ENCODE results near the gene ME3. TPM values are rescaled to one million over a fixed set of nuclear protein-coding genes. Genes with fewer than 3 reads are reported as not detected.
"Not testable (repeated sequence)": the region's sequence is repeated elsewhere in the genome, so short reads cannot be mapped to it uniquely, and the experiment has no call there.

Gene ME3
- total and polyA plus RNA-seq, 2 experiments from 2014 or later, result 7.5 to 10.9 TPM

DNA sequence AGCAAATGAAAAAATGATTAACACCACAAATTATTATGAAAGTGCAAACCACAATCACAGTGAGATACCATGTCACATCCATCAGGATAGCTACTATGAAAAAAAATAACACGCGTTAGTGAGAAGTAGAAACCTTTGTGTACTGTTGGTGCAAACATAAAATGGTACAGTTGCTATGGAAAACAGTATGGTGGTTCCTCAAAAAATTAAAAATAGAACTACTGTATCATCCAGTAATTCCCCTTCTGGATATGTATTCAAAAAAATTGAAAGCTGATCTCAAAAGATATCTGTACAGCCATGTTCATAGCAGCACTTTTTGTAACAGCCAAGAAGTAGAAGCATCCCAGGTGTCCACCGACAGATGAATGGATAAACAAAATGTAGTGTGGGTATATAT, 254.3 kb downstream of the ME3 start:
- peaks cover 3% of the 10 kb centered on the region; the same call in 1 of the 2 replicates for H3F3A ChIP-seq (ENCODE audit: insufficient read depth)
- no peak overlapping the region for H2AFZ ChIP-seq
- no peaks in the 10 kb centered on the region for H4K20me1 ChIP-seq (ENCODE audit: insufficient read depth)
- no peaks in the 10 kb centered on the region for H3K36me3 ChIP-seq (ENCODE audit: low read depth)
- H3K4me1 ChIP-seq (ENCODE audit: insufficient read depth), result no peaks in the 10 kb centered on the region; the same call in 1 of the 2 replicates
- TF ChIP-seq EZH2 (IDR thresholded peaks at IDR 0.05; ENCODE audit: insufficient read depth, poor library complexity, severe bottlenecking) (no peak), EZH2phosphoT487 (IDR thresholded peaks at IDR 0.05; ENCODE audit: insufficient read depth, low read depth) (no peak)
- no peak overlapping the region for H3K4me2 ChIP-seq (ENCODE audit: unreplicated experiment)
- no peaks in the 10 kb centered on the region for H3K9me2 ChIP-seq (ENCODE audit: insufficient read depth)
- H3K9me3 ChIP-seq (ENCODE audit: low read depth), result no peaks in the 10 kb centered on the region
- H3K27ac ChIP-seq, result no peak overlapping the region
- no peak for DNase-seq
- no peak overlapping the region for H3K4me3 ChIP-seq
- no peak overlapping the region for H3K9ac ChIP-seq
- no peaks in the 10 kb centered on the region for H3K27me3 ChIP-seq (replicated peaks; ENCODE audit: insufficient read depth)
- no peaks in the 10 kb centered on the region for H3K79me2 ChIP-seq (ENCODE audit: insufficient read depth)
- in situ Hi-C loops (cut with MboI), result no loop called here
- 95 to 99% methylated on average over 3 of the region's 3 CpGs for WGBS, 2 experiments (ENCODE audit: low coverage in 1 of 2, low lambda C conversion rate in 2 of 2, missing lambda C conversion rate in 2 of 2)

- H3K27ac ChIP-seq; H3K9ac ChIP-seq; H2AFZ ChIP-seq; H3K4me1 ChIP-seq (ENCODE audit: insufficient read depth); H3K27me3 ChIP-seq (replicated peaks; ENCODE audit: insufficient read depth); H3K36me3 ChIP-seq (ENCODE audit: low read depth); H3K9me3 ChIP-seq (ENCODE audit: low read depth); H3F3A ChIP-seq (ENCODE audit: insufficient read depth); H4K20me1 ChIP-seq (ENCODE audit: insufficient read depth); H3K79me2 ChIP-seq (ENCODE audit: insufficient read depth); H3K4me2 ChIP-seq (ENCODE audit: unreplicated experiment); H3K4me3 ChIP-seq; H3K9me2 ChIP-seq (ENCODE audit: insufficient read depth); in situ Hi-C loops (cut with MboI); DNase-seq: not testable (repeated sequence)
- WGBS, 2 experiments (ENCODE audit: low coverage in 1 of 2, low lambda C conversion rate in 2 of 2, missing lambda C conversion rate in 2 of 2), result 94 to 96% methylated on average over 9 of the region's 9 CpGs
Measured at GRCh38 chr11:86416951-86417350, 255.5 kb downstream of the ME3 start.

DNA sequence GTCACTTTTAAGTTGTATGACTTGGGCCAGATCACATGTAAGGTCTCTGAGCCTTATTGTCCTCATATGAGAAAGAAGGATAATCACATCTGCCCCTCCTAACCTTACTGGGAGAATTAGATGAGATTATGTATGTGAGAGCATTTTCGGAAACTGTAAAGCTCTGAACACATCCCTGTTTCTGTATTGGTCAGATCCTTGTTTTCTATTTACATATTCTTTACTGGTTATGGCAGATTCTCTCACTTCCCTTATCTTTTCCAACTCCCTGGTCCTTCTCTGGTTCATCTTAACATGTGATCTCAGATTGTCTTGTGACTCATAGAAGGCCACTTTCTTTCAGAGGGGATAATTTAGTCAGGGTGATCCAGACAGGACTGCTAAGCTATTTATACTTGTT, 255.9 kb downstream of the ME3 start:
- TF ChIP-seq EZH2 (IDR thresholded peaks at IDR 0.05; ENCODE audit: insufficient read depth, poor library complexity, severe bottlenecking), result no peak
- TF ChIP-seq EZH2phosphoT487 (IDR thresholded peaks at IDR 0.05; ENCODE audit: insufficient read depth, low read depth), result no peak
- Histone ChIP-seq H3K4me3 (no peak overlapping the region), H4K20me1 (ENCODE audit: insufficient read depth) (no peaks in the 10 kb centered on the region), H3K79me2 (ENCODE audit: insufficient read depth) (no peaks in the 10 kb centered on the region), H3K9me2 (ENCODE audit: insufficient read depth) (no peaks in the 10 kb centered on the region), H3K9me3 (ENCODE audit: low read depth) (no peaks in the 10 kb centered on the region), H3K4me1 (ENCODE audit: insufficient read depth) (no peaks in the 10 kb centered on the region; the same call in 1 of the 2 replicates), H2AFZ (no peak overlapping the region), H3K27ac (no peak overlapping the region), H3K27me3 (replicated peaks; ENCODE audit: insufficient read depth) (no peaks in the 10 kb centered on the region), H3F3A (ENCODE audit: insufficient read depth) (peaks cover 3% of the 10 kb centered on the region; the same call in 1 of the 2 replicates), H3K4me2 (ENCODE audit: unreplicated experiment) (no peak overlapping the region), H3K9ac (no peak overlapping the region), H3K36me3 (ENCODE audit: low read depth) (no peaks in the 10 kb centered on the region)
- no peak for DNase-seq
- in situ Hi-C loops (cut with MboI), result no loop called here
- WGBS, 2 experiments (ENCODE audit: low coverage in 1 of 2, low lambda C conversion rate in 2 of 2, missing lambda C conversion rate in 2 of 2), result 100% methylated on average over 1 of the region's 1 CpG

GRCh38 chr11:86415026-86415425, 257.4 kb downstream of the ME3 start:
- no peaks in the 10 kb centered on the region for H3K36me3 ChIP-seq (ENCODE audit: low read depth)
- H3K9me3 ChIP-seq (ENCODE audit: low read depth), result no peaks in the 10 kb centered on the region
- in situ Hi-C loops (cut with MboI), result no loop called here
- no peaks in the 10 kb centered on the region for H3K79me2 ChIP-seq (ENCODE audit: insufficient read depth)
- no peak overlapping the region for H3K4me2 ChIP-seq (ENCODE audit: unreplicated experiment)
- H4K20me1 ChIP-seq (ENCODE audit: insufficient read depth), result no peaks in the 10 kb centered on the region
- H3K4me1 ChIP-seq (ENCODE audit: insufficient read depth), result no peaks in the 10 kb centered on the region; the same call in 1 of the 2 replicates
- no peak overlapping the region for H3K9ac ChIP-seq
- no peak overlapping the region for H2AFZ ChIP-seq
- no peak for DNase-seq
- H3K9me2 ChIP-seq (ENCODE audit: insufficient read depth), result no peaks in the 10 kb centered on the region
- 89 to 90% methylated on average over 4 of the region's 4 CpGs for WGBS, 2 experiments (ENCODE audit: low coverage in 1 of 2, low lambda C conversion rate in 2 of 2, missing lambda C conversion rate in 2 of 2)
- H3K27me3 ChIP-seq (replicated peaks; ENCODE audit: insufficient read depth), result no peaks in the 10 kb centered on the region
- H3K4me3 ChIP-seq, result no peak overlapping the region
- H3K27ac ChIP-seq, result no peak overlapping the region
- TF ChIP-seq EZH2 (IDR thresholded peaks at IDR 0.05; ENCODE audit: insufficient read depth, poor library complexity, severe bottlenecking), result no peak
- TF ChIP-seq EZH2phosphoT487 (IDR thresholded peaks at IDR 0.05; ENCODE audit: insufficient read depth, low read depth), result no peak
- peaks cover 3% of the 10 kb centered on the region; the same call in 1 of the 2 replicates for H3F3A ChIP-seq (ENCODE audit: insufficient read depth)

DNA sequence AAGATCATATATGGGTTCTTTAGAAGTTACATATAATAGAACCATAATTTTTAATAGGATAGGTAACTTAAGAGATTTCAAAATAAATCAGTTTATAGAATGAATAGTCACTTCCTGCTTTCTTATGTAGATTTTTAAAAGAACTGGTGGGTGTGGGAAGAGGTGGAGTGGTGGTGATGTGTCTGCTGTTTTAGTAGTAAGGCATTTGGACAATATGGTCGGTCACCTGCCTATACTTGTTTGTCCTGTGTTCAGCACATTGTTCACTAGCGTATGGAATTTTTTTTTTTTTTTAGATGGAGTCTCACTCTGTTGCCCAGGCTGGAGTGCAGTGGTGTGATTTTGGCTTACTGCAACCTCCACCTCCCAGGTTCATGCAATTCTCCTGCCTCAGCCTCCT, 258.4 kb downstream of the ME3 start:
- H3F3A ChIP-seq (ENCODE audit: insufficient read depth), result no peaks in the 10 kb centered on the region
- TF ChIP-seq EZH2 (IDR thresholded peaks at IDR 0.05; ENCODE audit: insufficient read depth, poor library complexity, severe bottlenecking) (no peak), EZH2phosphoT487 (IDR thresholded peaks at IDR 0.05; ENCODE audit: insufficient read depth, low read depth) (no peak)
- H3K9me3 ChIP-seq (ENCODE audit: low read depth), result no peaks in the 10 kb centered on the region
- WGBS, 2 experiments (ENCODE audit: low coverage in 1 of 2, low lambda C conversion rate in 2 of 2, missing lambda C conversion rate in 2 of 2), result 97% methylated on average over 2 of the region's 2 CpGs
- no peak overlapping the region for H3K9ac ChIP-seq
- H4K20me1 ChIP-seq (ENCODE audit: insufficient read depth), result no peaks in the 10 kb centered on the region
- H2AFZ ChIP-seq, result no peak overlapping the region
- no peaks in the 10 kb centered on the region; the same call in 1 of the 2 replicates for H3K4me1 ChIP-seq (ENCODE audit: insufficient read depth)
- no peak overlapping the region for H3K4me3 ChIP-seq
- in situ Hi-C loops (cut with MboI), result no loop called here
- no peaks in the 10 kb centered on the region for H3K27me3 ChIP-seq (replicated peaks; ENCODE audit: insufficient read depth)
- H3K4me2 ChIP-seq (ENCODE audit: unreplicated experiment), result no peak overlapping the region
- no peaks in the 10 kb centered on the region for H3K79me2 ChIP-seq (ENCODE audit: insufficient read depth)
- H3K36me3 ChIP-seq (ENCODE audit: low read depth), result no peaks in the 10 kb centered on the region
- DNase-seq, result no peak
- H3K27ac ChIP-seq, result no peak overlapping the region
- H3K9me2 ChIP-seq (ENCODE audit: insufficient read depth), result no peaks in the 10 kb centered on the region

Data from GM23248 (cell line).